Skeletal muscle satellite cell (primary cell): ENCODE measurements around the gene RSBN1L.

Experiments used
- H3K27me3 ChIP-seq: 2 replicates; pipeline ENCODE4 v1.7.0; 2013; ENCODE audit warnings: low read length; ENCODE audit not compliant: control insufficient read depth, insufficient read depth
- H3K36me3 ChIP-seq: 2 replicates; pipeline ENCODE4 v1.7.0; 2013; ENCODE audit warnings: mild to moderate bottlenecking, control low read depth, low read length; ENCODE audit not compliant: insufficient read depth
- H3K4me1 ChIP-seq: 2 replicates; pipeline ENCODE4 v1.7.0; 2013; ENCODE audit warnings: low read length; ENCODE audit not compliant: control insufficient read depth, insufficient read depth
- H3K4me2 ChIP-seq: 2 replicates; pipeline ENCODE4 v1.7.0; 2013; ENCODE audit warnings: mild to moderate bottlenecking, low read length
- H3K4me3 ChIP-seq: 2 replicates; pipeline ENCODE4 v1.7.0; 2013; ENCODE audit warnings: low read length
- H3K9ac ChIP-seq: 2 replicates; pipeline ENCODE4 v1.7.0; 2013; ENCODE audit warnings: mild to moderate bottlenecking, low read depth, low read length, moderate library complexity
- H3K9me3 ChIP-seq: replicated peaks from 2 replicates; pipeline ENCODE4 v1.7.0; 2013; ENCODE audit warnings: mild to moderate bottlenecking, control low read depth, low read length

RSBN1L gene

GRCh38 chr7:77798394-77799077, 102.3 kb downstream of the RSBN1L start, which contains the start of the genes PHTF2 and TMEM60:
TSS of gene PHTF2 (plus strand) at chr7:77798773.
TSS of gene TMEM60 (minus strand) at chr7:77798434. CDS start at chr7:77794373, 4,061 bp downstream.
- Histone ChIP-seq H3K9ac (peak within 1 kb of the TSS; percentile 88), H3K4me3 (peak within 1 kb of the TSS; percentile 92), H3K9me3 (no peaks in the 10 kb centered on the region), H3K36me3 (peaks cover 6% of the 10 kb centered on the region), H3K4me2 (peak within 1 kb of the TSS; percentile 94), H3K4me1 (peaks cover 14% of the 10 kb centered on the region), H3K27me3 (no peaks in the 10 kb centered on the region)

DNA sequence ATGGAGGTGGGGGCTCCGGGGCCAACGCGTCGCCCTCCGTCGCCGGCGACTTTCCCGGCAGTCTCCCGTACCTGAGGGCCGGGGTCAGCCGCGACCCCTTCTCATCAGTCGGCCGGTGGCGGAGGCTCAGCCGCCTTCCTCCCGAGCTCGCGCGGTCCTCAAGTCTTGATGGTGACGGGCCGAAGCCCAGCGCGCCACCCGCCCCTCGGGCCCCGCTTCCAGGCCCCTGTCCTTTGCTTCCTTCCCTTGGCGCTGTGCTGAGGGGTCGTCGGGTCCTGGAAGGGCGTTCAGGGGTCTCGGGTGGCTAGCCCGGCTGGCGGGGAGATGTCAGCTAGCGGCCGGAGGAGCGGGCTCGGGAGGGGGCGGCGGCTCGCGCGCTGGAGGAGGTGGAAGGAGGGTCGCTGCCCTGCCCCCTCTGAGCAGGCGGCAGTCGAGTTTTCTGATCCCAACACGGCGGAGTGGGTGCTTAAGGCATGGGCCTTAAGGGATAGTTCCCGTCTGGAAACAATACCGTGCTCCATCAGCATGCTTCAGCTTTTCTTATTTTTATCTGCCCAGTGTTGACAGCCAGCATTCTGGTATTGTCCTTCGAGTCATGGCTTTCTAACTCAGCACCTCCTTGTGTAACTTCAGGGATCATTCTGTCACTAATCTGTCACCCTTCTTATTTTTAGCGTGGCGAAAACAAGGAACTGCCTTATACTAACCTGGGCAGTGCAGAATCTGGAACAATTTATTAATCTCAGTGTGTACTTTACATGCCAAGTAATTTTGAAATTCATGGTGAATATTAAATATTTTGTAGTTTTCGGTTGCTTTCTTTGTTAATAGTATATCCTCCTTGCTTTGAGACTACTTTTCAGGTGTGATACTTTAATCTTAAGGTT, 103.1 kb downstream of the RSBN1L start:
- H3K4me3 ChIP-seq, result peak overlapping the region; percentile 92
- H3K4me1 ChIP-seq, result peaks cover 14% of the 10 kb centered on the region
- H3K9ac ChIP-seq, result peak overlapping the region; percentile 87
- H3K27me3 ChIP-seq, result no peaks in the 10 kb centered on the region
- no peaks in the 10 kb centered on the region for H3K36me3 ChIP-seq
- H3K9me3 ChIP-seq, result no peaks in the 10 kb centered on the region
- peak overlapping the region; percentile 91 for H3K4me2 ChIP-seq

- H3K9me3 ChIP-seq, result no peaks in the 10 kb centered on the region
- H3K4me3 ChIP-seq, result peak overlapping the region; percentile 17
- H3K27me3 ChIP-seq, result no peaks in the 10 kb centered on the region
- peak overlapping the region; percentile 87 for H3K9ac ChIP-seq
- peaks cover 14% of the 10 kb centered on the region for H3K4me1 ChIP-seq
- H3K36me3 ChIP-seq, result no peaks in the 10 kb centered on the region
- peak overlapping the region; percentile 91 for H3K4me2 ChIP-seq
Measured at GRCh38 chr7:77800158-77800557, 103.9 kb downstream of the RSBN1L start.

DNA sequence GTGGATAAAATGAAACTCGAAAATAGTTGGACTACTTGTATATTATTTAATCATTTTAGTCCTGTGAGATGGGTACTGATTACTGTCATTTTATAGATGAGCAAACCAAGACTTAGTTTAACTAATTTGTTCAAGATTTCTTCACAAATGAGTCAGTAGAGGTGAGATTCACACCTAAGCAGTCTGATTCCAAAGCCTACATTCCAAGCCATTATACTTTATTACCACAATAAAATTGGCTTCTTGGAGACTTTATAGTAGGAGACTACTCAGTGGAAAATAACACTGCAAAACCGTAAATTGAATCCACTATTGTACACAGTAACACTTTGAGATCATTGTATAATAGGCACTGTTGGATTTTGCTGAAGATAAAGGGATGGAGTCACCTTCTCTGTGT, 104.5 kb downstream of the RSBN1L start:
- Histone ChIP-seq H3K9ac (no peak overlapping the region), H3K4me2 (no peak overlapping the region), H3K27me3 (no peaks in the 10 kb centered on the region), H3K4me3 (no peak overlapping the region), H3K4me1 (peaks cover 14% of the 10 kb centered on the region), H3K36me3 (no peaks in the 10 kb centered on the region), H3K9me3 (no peaks in the 10 kb centered on the region)

GRCh38 chr7:77802557-77803405, 106.5 kb downstream of the RSBN1L start:
- Histone ChIP-seq H3K9ac (no peak overlapping the region), H3K4me1 (peaks cover 4% of the 10 kb centered on the region), H3K4me2 (no peak overlapping the region), H3K27me3 (no peaks in the 10 kb centered on the region), H3K9me3 (peaks cover 4% of the 10 kb centered on the region), H3K4me3 (no peak overlapping the region), H3K36me3 (no peaks in the 10 kb centered on the region)

DNA sequence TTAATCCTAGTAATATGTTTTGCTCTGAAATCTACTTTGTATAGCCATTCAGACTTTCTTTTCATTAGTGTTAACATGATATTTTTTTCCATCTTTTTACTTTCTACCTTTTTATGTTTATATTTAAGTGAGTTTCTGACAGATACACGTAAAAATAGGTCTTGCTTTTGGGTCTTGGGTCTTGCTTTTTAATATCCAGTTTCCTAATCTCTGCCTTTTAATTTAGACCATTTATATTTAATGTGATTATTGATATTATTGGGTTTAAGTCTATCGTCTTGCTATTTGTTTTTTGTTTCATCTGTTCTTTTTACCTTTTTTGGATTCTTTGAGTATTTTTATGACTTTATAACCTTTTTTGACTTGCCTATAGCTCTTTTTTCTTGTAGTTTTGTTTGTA, 110.2 kb downstream of the RSBN1L start:
- Histone ChIP-seq H3K36me3 (no peaks in the 10 kb centered on the region), H3K4me3 (no peak overlapping the region), H3K4me1 (peaks cover under 1% of the 10 kb centered on the region)

DNA sequence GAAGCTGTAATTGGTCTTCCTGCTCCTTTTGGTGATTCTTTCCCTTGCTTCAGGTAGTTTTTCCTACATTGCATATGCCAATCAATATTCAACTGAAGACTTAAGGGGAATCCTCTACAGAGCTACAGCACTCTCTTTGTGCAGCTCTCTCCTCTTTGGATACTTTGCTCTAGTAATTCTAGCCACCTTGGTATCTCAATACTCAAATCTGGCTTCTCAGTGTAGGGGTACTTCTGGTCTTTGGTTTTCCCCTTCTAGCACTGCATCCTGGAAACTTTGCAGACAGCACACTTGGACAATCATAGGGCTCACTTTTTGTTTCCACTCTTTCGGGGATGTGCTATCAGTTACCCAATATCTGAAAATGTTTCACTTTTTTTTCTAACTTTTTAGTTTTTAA, 112.3 kb downstream of the RSBN1L start:
- Histone ChIP-seq H3K27me3 (no peaks in the 10 kb centered on the region), H3K4me2 (no peak overlapping the region), H3K36me3 (no peaks in the 10 kb centered on the region), H3K9me3 (peaks cover 5% of the 10 kb centered on the region), H3K4me1 (peaks cover 9% of the 10 kb centered on the region), H3K4me3 (no peak overlapping the region), H3K9ac (no peak overlapping the region)

More for the DNA sequence above, 110.2 kb downstream of the RSBN1L start:
- H3K9me3 ChIP-seq, result peaks cover 5% of the 10 kb centered on the region
- H3K27me3 ChIP-seq, result no peaks in the 10 kb centered on the region
- no peak overlapping the region for H3K4me2 ChIP-seq
- no peak overlapping the region for H3K9ac ChIP-seq

DNA sequence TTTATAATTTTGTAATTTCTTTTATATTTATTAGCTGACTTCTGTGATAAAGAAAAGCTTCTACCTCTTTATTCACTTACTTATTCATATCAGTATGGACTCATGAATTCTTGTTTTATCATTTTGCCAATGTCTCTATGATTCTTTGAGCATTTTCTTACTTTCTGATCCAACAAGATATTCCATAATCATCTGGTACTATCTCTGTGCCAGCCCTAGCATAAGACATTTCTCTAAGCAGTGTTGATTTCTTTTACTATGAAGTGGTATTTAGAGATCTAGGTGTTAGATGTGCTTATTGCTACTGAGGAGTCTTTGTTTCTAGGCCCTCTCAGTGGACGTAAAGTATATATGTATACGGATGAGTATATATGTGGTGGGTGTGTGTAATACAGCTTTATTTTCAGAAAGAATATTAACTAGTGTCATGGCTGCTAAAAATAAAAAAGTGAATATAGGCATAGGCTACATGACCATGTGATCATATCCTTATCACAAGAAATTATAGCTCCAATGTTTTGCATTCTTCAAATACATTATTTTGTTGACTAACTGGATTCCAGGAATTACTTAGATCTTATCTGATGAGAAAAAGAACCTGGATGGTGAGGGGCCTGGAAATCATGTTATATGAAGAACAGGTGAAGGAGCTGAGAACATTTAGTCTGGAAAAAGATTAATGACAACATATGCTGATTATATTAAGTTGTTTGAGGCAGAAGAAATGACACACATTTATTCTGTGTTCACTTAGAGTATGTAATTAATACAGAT, 115.4 kb downstream of the RSBN1L start:
- Histone ChIP-seq H3K36me3 (no peaks in the 10 kb centered on the region), H3K4me2 (peak overlapping the region; percentile 64), H3K9me3 (peaks cover 5% of the 10 kb centered on the region), H3K9ac (peak overlapping the region; percentile 44), H3K4me1 (peaks cover 9% of the 10 kb centered on the region), H3K4me3 (peak overlapping the region; percentile 26), H3K27me3 (no peaks in the 10 kb centered on the region)

- H3K36me3 ChIP-seq, result no peaks in the 10 kb centered on the region
- peak overlapping the region; percentile 26 for H3K4me3 ChIP-seq
- H3K9ac ChIP-seq, result peak overlapping the region; percentile 44
Measured at GRCh38 chr7:77812290-77812685, 116.0 kb downstream of the RSBN1L start.

GRCh38 chr7:77813180-77813579, 116.9 kb downstream of the RSBN1L start:
- Histone ChIP-seq H3K27me3 (no peaks in the 10 kb centered on the region), H3K4me1 (peaks cover 9% of the 10 kb centered on the region), H3K36me3 (no peaks in the 10 kb centered on the region), H3K4me2 (no peak overlapping the region), H3K9me3 (no peaks in the 10 kb centered on the region), H3K9ac (no peak overlapping the region), H3K4me3 (no peak overlapping the region)

More at GRCh38 chr7:77812290-77812685, 116.0 kb downstream of the RSBN1L start:
- Histone ChIP-seq H3K4me2 (peak overlapping the region; percentile 64), H3K9me3 (peaks cover 5% of the 10 kb centered on the region), H3K27me3 (no peaks in the 10 kb centered on the region), H3K4me1 (peaks cover 9% of the 10 kb centered on the region)
